ENCODE results near the gene GTF3C1.
"Not testable (repeated sequence)": the region's sequence is repeated elsewhere in the genome, so short reads cannot be mapped to it uniquely, and the experiment has no call there.

GTF3C1 gene

GRCh38 chr16:27549746-27550581 is at the start of gene GTF3C1, which contains the start of gene KATNIP:
TSS of gene GTF3C1 (minus strand) at chr16:27549913. CDS start at chr16:27549890, 23 bp downstream.
TSS of gene KATNIP (plus strand) at chr16:27550144. CDS start at chr16:27550171, 27 bp downstream.
- peak; percentile 100 for DNase-seq (ENCODE audit: low spot score)

DNA sequence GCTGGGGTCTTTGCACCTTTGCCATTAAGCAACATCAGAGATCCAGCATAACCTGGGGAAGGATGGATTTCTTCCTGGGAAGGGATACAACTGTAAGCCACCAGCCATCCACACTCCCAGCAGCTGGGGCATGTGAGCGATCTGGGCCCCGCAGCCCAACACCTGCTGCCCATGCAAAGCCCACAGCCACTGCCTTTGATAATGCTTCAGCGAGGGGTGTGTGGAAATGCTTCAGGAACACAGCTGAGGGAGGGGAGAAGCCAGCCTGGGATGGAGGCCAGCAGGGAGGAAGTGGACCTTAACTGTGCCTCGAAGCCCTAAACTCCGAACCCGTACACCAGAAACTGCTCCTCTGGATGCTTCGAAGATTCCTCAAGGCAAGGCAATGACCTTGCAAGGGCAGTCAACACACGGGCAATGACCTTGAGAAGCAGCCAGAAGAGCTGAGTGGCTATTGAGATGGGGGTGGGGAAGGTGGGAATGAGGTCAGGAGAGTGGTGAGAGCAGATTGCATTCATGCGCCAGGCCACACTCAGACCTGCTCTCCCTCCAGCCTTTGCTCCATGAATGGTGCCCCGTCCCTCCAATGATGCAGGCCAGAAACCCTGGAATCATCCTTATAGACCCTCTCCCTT is 49.3 kb upstream of the GTF3C1 start:
- no peak for DNase-seq (ENCODE audit: low spot score)

- DNase-seq (ENCODE audit: low spot score), result no peak
Observed at GRCh38 chr16:27598220-27598619, 48.5 kb upstream of the GTF3C1 start.

- DNase-seq (ENCODE audit: low spot score), result no peak
Observed at GRCh38 chr16:27597361-27597760, 47.6 kb upstream of the GTF3C1 start.

DNA sequence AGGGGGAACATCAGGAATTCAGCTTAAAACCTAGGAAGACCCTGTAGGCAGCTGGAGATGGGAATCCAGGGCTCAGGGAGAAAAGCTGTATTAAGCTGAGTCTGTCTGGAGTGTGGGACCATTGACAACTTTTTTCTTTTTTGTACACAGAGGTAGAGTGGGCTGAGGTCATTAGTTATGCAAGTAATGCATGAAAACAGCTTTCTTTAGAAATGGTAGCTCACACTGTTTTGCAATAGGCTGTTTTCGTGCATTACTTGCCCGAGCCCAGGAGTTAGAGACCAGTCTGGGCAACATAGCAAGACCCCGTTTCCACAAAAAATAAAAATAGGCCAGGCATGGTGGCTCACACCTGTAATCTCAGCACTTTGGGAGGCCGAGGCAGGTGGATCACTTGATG is 46.7 kb upstream of the GTF3C1 start:
- no peak for DNase-seq (ENCODE audit: low spot score)

GRCh38 chr16:27595993-27596392 is 46.3 kb upstream of the GTF3C1 start:
- DNase-seq (ENCODE audit: low spot score), result no peak

- DNase-seq (ENCODE audit: low spot score), result no peak
Observed at GRCh38 chr16:27595475-27595874, 45.8 kb upstream of the GTF3C1 start.

DNA sequence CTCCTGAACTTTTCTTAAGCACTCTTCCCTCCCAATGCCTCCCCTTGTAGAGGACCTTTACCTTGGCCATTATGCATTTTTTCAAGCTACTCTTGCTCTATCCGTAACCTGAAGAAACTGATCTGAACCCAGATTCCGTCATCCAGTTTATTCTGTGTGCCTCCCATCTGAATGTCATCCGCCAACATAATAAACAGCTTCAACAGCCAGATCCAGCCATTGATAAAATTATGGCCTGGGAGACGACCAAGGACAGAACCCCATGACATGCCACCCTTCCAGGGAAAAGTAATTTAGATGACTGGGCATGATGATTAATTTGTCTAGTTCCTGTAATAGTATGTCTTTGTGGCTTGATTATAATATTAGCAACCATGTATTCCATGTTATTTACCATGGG is 42.1 kb upstream of the GTF3C1 start:
- no peak for DNase-seq (ENCODE audit: low spot score)

GRCh38 chr16:27588057-27588456 is 38.3 kb upstream of the GTF3C1 start:
- DNase-seq (ENCODE audit: low spot score), result no peak

GRCh38 chr16:27586711-27587110 is 37.0 kb upstream of the GTF3C1 start:
- DNase-seq (ENCODE audit: low spot score), result no peak

GRCh38 chr16:27585200-27585599 is 35.5 kb upstream of the GTF3C1 start:
- DNase-seq (ENCODE audit: low spot score), result no peak

- DNase-seq (ENCODE audit: low spot score), result no peak
Observed at GRCh38 chr16:27583634-27584033, 33.9 kb upstream of the GTF3C1 start.

DNA sequence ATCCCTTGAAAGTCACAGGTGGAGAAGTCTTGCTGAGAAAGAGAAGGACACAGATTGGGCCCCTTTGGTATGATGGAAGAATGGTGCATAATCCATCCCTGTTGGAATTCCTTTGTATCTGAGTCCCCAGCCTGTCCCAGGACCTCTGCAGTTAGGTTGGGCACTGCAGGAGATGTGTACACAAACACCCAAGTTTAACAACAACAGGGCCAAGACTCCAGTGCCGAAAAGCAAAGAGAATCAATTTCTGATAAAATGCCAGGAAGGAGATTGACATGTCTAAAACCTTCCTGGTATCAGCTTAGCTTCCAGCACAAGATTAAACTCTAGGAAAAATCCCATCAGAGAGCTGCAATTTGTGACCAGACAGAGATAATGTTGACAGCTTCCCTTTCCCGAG is 33.2 kb upstream of the GTF3C1 start:
- DNase-seq (ENCODE audit: low spot score), result no peak

GRCh38 chr16:27579087-27579980 is 29.6 kb upstream of the GTF3C1 start:
- DNase-seq (ENCODE audit: low spot score), result no peak

DNA sequence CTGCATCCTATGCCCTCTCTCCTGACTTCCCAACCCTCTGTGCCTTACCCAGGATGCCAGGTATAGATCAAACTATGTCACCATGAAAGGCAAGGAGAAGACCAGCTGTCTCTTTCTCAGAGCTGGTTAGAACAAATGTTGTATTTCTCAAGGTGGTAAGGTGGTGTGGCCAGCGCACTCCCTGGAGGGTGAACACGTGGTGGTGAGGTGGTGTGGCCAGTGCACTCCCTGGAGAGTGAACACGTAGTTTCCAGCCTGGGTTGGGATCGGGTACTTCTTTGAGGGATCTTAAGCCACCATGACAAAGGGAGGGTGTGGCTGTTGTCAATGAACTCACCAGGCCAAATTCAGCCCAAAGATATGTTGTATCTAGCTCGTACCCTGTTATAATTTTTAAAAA is 27.0 kb upstream of the GTF3C1 start:
- no peak for DNase-seq (ENCODE audit: low spot score)

DNA sequence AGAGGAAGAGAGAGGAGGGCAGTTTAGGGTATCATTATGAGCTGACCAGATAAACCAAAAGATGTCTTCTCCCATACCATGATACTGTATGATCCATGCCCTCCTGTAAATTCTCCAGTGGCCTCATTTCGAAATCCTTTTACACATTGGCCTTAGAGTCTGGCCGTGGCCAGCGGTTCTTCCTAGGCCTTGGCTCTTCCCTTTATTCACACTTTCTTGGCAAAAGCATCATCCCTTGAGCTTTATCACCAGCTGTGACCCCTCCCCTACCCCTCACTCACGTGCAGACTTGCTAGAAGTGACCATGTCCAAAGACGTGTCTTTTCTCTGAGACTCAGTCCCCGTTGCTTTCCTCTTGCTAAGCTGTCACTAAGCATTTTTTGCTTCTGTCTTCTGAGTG is 23.0 kb upstream of the GTF3C1 start:
- DNase-seq (ENCODE audit: low spot score), result no peak

DNA sequence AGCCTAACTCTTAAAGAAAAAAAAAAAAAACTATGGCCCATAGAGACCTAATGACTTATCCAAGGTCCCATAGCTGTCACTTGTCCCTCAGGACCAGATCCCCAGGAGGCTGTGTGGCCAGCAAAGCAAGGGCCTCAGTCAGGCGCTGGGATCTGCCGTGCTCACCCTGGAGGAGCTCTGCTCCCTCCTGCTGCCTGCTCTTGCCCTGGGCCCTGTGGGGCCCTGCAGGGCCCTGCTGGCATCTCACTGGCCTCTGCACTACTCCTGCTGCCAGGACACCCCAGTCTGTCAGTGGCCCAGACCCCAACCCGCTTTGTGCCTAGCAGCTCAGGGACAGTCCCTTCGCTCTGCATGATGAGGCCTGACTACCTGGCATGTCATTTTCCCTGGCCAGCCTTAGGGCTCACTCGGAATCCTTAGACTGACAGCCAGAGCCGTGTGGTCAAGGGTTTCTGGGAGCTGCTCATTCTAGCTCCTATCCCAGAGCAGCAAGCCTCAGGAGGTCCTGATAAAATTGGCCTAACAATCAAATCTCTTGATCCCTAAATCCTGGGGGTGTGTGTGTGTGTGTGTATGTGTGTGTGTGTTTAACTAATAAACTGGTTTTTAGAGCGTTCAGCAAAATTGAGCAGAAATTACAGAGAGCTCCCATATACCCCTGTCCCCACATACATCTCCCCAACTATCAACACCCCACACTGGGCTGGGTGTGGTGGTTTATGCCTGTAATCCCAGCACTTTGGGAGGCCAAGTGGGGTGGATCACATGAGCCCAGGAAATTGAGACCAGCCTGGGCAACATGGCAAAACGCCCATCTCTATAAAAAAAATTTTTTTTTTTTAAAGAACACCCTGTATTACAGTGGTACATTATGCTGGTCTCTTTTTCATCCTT is 22.0 kb upstream of the GTF3C1 start:
- no peak for DNase-seq (ENCODE audit: low spot score)

DNA sequence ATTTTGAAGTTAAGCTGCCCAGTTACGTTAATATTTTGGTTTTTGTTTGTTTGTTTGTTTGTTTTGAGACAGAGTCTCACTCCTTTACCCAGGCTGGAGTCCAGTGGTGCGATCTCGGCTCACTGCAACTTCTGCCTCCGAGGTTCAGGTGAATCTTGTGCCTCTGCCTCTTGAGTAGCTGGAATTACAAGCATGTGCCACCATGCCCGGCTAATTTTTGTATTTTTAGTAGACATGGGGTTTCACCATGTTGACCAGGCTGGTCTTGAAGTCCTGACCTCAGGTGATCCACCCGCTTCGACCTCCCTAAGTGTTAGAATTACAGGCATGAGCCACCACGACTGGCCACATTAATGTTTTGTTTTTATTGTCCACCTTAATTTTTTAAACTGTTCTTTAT is 21.3 kb upstream of the GTF3C1 start:
- not testable (repeated sequence) for DNase-seq (ENCODE audit: low spot score)

- no peak for DNase-seq (ENCODE audit: low spot score)
Observed at GRCh38 chr16:27568077-27568476, 18.4 kb upstream of the GTF3C1 start.

- no peak for DNase-seq (ENCODE audit: low spot score)
Observed at GRCh38 chr16:27566417-27566816, 16.7 kb upstream of the GTF3C1 start.

DNA sequence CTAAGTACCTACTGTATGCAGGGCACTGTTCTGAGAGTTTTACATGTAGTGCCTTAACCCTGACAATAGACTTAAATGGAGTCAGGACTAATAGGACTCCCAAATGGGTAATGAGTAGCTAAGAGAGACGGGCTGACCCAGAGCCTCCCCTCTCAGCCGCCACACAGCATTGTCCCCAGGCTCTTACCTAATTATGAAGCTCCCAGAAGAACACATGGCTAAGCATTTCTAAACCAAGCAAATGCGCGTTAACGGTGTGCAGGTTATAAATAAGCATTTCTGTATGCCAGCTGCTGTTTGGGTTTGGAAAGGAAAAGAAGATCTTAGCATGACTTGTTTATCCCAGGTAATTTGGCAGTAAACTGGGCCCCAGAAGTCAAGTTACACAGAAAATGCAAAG is 14.5 kb upstream of the GTF3C1 start:
- DNase-seq (ENCODE audit: low spot score), result no peak

All from CD4-positive, alpha-beta T cell treated with Interleukin-15 for 4 hours (primary cell).